Measurements from ENCODE around the gene TPD52L2.
"Not testable (repeated sequence)": the region's sequence is repeated elsewhere in the genome, so short reads cannot be mapped to it uniquely, and the experiment has no call there.

The TPD52L2 gene

GRCh38 chr20:63857764-63858392 is 7.2 kb upstream of the TPD52L2 start:
- no peak for DNase-seq

- no peak for DNase-seq
Measured at GRCh38 chr20:63858393-63859165, 6.5 kb upstream of the TPD52L2 start.

GRCh38 chr20:63859166-63859699 is 5.8 kb upstream of the TPD52L2 start:
- no peak for DNase-seq

- no peak for DNase-seq
Measured at GRCh38 chr20:63860325-63861051, 4.6 kb upstream of the TPD52L2 start.

- DNase-seq: no peak
Measured at GRCh38 chr20:63861365-63861934, 3.6 kb upstream of the TPD52L2 start, which contains the start of gene ABHD16B. TSS of gene ABHD16B (plus strand) at chr20:63861498. CDS start at chr20:63861541, 43 bp downstream.

GRCh38 chr20:63861981-63862901 is 2.8 kb upstream of the TPD52L2 start:
- DNase-seq: no peak

GRCh38 chr20:63863021-63863797 is 1.9 kb upstream of the TPD52L2 start:
- DNase-seq: no peak

GRCh38 chr20:63863798-63864544 is 1.1 kb upstream of the TPD52L2 start:
- DNase-seq: peak; percentile 80

- no peak for DNase-seq
Measured at GRCh38 chr20:63864545-63864977, 509 bp upstream of the TPD52L2 start.

- not testable (repeated sequence) for DNase-seq
Measured at GRCh38 chr20:63867042-63867441, 2.0 kb downstream of the TPD52L2 start.

GRCh38 chr20:63868264-63868663 is 3.2 kb downstream of the TPD52L2 start:
- no peak for DNase-seq

- peak; percentile 55 for DNase-seq
Measured at GRCh38 chr20:63873477-63873971, 8.5 kb downstream of the TPD52L2 start.

GRCh38 chr20:63874241-63874640 is 9.2 kb downstream of the TPD52L2 start:
- DNase-seq: not testable (repeated sequence)

- DNase-seq: no peak
Measured at GRCh38 chr20:63876489-63877036, 11.5 kb downstream of the TPD52L2 start.

GRCh38 chr20:63877755-63878470 is 12.8 kb downstream of the TPD52L2 start:
- no peak for DNase-seq

GRCh38 chr20:63878899-63879663 is 14.0 kb downstream of the TPD52L2 start:
- no peak for DNase-seq

GRCh38 chr20:63880901-63881300 is 15.8 kb downstream of the TPD52L2 start:
- not testable (repeated sequence) for DNase-seq
